Skeletal muscle satellite cell (primary cell): ENCODE data around the gene TMCC3.

ENCODE experiments used
- H3K27me3 ChIP-seq: 2 replicates; pipeline ENCODE4 v1.7.0; 2013; ENCODE audit warnings: low read length; ENCODE audit not compliant: control insufficient read depth, insufficient read depth
- H3K36me3 ChIP-seq: 2 replicates; pipeline ENCODE4 v1.7.0; 2013; ENCODE audit warnings: mild to moderate bottlenecking, control low read depth, low read length; ENCODE audit not compliant: insufficient read depth
- H3K4me1 ChIP-seq: 2 replicates; pipeline ENCODE4 v1.7.0; 2013; ENCODE audit warnings: low read length; ENCODE audit not compliant: control insufficient read depth, insufficient read depth
- H3K4me2 ChIP-seq: 2 replicates; pipeline ENCODE4 v1.7.0; 2013; ENCODE audit warnings: mild to moderate bottlenecking, low read length
- H3K4me3 ChIP-seq: 2 replicates; pipeline ENCODE4 v1.7.0; 2013; ENCODE audit warnings: low read length
- H3K9ac ChIP-seq: 2 replicates; pipeline ENCODE4 v1.7.0; 2013; ENCODE audit warnings: mild to moderate bottlenecking, low read depth, low read length, moderate library complexity
- H3K9me3 ChIP-seq: replicated peaks from 2 replicates; pipeline ENCODE4 v1.7.0; 2013; ENCODE audit warnings: mild to moderate bottlenecking, control low read depth, low read length

TMCC3 gene

DNA sequence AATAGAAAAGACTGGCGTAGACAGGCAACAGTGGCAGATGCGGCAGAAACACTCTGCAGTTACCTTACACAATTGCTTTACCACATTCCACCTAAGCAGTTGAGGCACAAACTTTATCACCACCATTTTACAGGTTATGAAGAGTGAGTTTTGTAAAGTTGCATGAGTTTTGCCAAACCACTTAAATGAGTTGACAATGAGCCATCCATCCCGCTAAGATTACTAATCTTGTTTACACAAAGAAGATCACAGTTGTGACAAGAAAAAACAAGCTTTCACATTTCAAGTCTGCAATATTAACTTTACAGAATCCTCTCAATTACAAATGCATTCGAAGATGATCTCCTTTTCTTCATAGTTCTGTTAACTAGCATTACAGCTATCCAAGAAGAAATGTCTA is 1.8 kb downstream of the TMCC3 start:
- H3K4me3 ChIP-seq: peak overlapping the region; percentile 88
- H3K4me1 ChIP-seq: peaks cover 31% of the 10 kb centered on the region
- peak overlapping the region; percentile 76 for H3K9ac ChIP-seq
- no peaks in the 10 kb centered on the region for H3K9me3 ChIP-seq
- H3K27me3 ChIP-seq: no peaks in the 10 kb centered on the region
- no peaks in the 10 kb centered on the region for H3K36me3 ChIP-seq
- peak overlapping the region; percentile 93 for H3K4me2 ChIP-seq

DNA sequence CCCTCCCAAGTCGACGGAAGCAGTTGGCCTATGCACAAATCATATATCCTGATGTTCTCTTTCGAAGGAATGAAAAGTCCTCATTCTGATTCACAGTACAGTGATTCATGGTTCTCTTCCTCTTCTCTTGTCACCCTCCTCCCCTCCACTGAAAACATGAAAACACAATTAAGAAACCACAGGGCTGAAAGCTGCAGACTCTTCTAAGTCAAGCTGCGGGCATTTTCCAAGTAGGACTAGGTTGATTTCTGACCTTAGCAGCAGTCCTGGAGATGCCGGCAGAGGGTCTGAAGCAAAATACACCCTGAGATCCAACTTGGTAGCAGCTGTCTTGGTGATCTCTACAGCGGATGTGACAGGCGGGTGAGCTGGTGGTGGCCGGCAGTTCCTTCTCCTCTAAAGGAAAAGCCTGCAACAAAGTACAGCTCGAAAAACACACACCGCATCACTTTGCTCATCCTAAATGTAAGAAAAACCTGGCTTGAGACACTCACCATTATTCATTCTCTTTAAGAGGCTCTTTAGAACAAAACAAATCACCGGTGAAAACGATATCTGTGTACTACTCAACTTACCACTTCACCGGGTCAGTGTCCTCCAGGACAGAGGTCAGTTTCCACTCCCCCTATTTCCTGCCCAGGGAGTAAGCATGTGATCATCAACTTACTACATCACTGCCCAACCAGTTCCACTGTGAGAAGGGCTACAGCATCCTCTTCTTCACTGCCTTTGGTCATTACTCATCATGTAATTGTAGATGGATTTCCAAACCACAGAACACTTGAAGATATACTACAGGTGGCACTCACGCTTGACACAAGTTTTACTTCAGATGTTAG is 6.0 kb downstream of the TMCC3 start:
- H3K27me3 ChIP-seq: no peaks in the 10 kb centered on the region
- peak overlapping the region; percentile 52 for H3K9ac ChIP-seq
- H3K4me3 ChIP-seq: peak overlapping the region; percentile 49
- peaks cover 33% of the 10 kb centered on the region for H3K4me1 ChIP-seq
- peak overlapping the region; percentile 77 for H3K4me2 ChIP-seq
- no peaks in the 10 kb centered on the region for H3K9me3 ChIP-seq
- H3K36me3 ChIP-seq: no peaks in the 10 kb centered on the region

DNA sequence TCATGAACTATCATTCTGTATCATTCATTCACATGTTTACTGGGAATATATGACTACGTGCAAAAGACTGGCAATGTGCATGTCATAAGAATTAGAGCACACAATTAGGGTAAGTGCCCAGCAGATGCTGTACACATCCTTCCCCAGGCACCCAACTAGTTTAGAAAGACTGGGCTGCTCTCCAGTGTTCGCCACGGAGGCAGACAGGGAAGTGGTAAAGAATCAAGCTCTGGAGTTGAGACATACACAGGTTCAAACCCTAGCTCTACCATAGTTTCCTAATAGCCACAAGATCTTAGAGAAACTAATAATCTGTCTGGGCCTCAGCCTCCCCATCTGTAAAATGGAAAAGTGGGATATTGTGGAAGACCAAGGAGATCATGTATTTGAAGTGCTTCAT is 6.8 kb downstream of the TMCC3 start:
- peak overlapping the region; percentile 49 for H3K4me3 ChIP-seq
- peak overlapping the region; percentile 52 for H3K9ac ChIP-seq
- H3K36me3 ChIP-seq: no peaks in the 10 kb centered on the region
- no peaks in the 10 kb centered on the region for H3K27me3 ChIP-seq
- peaks cover 26% of the 10 kb centered on the region for H3K4me1 ChIP-seq
- peak overlapping the region; percentile 77 for H3K4me2 ChIP-seq
- no peaks in the 10 kb centered on the region for H3K9me3 ChIP-seq

DNA sequence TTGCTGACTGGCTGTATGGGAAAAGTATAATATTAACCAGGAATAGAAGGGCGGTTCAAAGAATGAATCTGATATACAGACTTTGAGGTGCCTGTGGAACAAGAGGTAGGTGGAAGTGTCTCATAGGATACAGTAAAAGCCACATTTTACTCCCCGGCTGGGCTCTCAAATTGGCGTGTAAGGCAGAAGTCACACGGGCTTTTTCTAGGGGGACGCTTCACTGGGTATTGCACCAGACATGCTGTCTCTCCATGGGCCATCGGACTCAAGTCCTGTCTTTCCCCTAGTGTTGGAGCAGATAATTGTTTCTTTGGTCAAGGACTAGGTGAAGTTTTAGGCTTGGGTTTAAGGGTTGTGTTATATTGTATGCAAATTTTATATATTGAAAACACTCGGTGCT is 9.1 kb downstream of the TMCC3 start:
- peaks cover 22% of the 10 kb centered on the region for H3K4me1 ChIP-seq
- no peak overlapping the region for H3K9ac ChIP-seq
- no peak overlapping the region for H3K4me2 ChIP-seq
- H3K36me3 ChIP-seq: no peaks in the 10 kb centered on the region
- H3K27me3 ChIP-seq: no peaks in the 10 kb centered on the region
- H3K9me3 ChIP-seq: no peaks in the 10 kb centered on the region
- no peak overlapping the region for H3K4me3 ChIP-seq

DNA sequence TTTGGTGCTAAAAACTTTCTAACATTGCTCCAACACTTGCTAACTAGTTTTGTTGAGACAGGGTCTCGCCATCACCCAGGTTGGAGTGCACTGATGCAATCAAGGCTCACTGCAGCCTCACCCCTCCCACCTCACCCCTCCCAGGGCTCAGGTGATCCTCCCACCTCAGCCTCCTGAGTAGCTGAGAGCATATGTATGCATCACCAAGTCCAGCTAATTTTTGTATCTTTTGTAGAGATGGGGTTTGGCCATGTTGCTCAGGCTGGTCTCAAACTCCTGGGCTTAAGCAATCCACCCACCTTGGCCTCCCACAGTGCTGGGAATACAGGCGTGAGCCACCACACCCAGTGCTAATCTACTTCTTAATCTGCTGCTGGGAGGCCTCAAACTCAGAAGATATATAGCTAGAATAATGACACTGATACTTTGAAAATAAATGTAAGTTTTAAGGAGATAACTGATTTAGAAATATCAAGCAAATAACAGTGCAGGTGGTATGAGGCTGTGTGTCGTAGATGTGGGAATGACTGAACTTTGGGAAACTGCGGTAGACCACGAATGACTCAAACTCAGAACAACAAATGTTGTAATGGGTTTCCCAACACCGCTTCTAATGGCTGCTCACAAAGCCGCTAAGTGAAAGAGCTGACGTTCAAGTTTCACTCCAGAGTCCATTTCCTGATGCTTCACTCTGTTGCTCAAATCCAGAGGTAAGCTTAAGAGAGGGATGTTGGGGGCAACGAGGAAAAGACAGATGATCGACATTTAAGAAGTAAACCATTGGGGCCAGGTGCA is 10.0 kb downstream of the TMCC3 start:
- Histone ChIP-seq H3K4me1 (peaks cover 22% of the 10 kb centered on the region), H3K9me3 (no peaks in the 10 kb centered on the region), H3K4me2 (no peak overlapping the region), H3K27me3 (no peaks in the 10 kb centered on the region), H3K9ac (no peak overlapping the region), H3K36me3 (no peaks in the 10 kb centered on the region), H3K4me3 (no peak overlapping the region)

GRCh38 chr12:94638521-94638920 is 11.8 kb downstream of the TMCC3 start:
- H3K9ac ChIP-seq: no peak overlapping the region
- no peaks in the 10 kb centered on the region for H3K9me3 ChIP-seq
- H3K4me2 ChIP-seq: no peak overlapping the region
- H3K4me3 ChIP-seq: no peak overlapping the region
- H3K4me1 ChIP-seq: peaks cover 4% of the 10 kb centered on the region
- no peaks in the 10 kb centered on the region for H3K36me3 ChIP-seq
- H3K27me3 ChIP-seq: no peaks in the 10 kb centered on the region

DNA sequence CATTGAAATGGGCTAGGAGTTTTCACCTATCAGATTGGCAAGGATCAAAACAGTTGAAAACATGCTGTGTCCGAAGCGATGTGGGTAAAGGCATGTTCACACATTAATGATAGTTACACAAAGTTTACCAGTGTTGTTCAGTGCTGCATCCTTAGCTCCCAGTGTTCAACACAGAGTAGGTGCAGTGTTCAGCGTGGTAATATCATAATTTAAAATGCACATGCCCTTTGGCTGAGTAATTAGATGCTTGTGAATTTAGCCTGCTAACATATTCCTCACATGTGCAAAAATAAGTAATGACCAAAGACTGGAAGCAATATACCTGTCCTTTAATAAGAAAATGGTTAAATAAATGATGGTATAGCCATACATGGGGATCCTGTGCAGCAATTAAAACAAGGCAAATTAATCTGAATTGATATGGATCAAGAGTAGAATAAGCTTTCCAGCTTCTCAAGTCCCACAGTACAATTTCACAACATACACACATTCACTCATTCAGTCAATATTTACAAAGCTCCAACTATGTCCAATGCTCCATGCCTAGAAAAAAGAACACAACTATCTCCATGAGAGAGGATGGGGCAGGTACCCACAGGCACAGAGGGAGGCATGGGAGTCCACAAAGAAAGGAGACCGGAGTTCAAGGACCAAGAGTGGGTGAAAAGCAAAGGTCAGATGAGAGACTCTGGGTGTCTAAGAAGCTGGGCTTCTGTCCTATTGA is 12.8 kb downstream of the TMCC3 start:
- no peak overlapping the region for H3K9ac ChIP-seq
- no peak overlapping the region for H3K4me3 ChIP-seq
- no peaks in the 10 kb centered on the region for H3K27me3 ChIP-seq
- no peaks in the 10 kb centered on the region for H3K4me1 ChIP-seq
- no peaks in the 10 kb centered on the region for H3K9me3 ChIP-seq
- H3K36me3 ChIP-seq: no peaks in the 10 kb centered on the region
- no peak overlapping the region for H3K4me2 ChIP-seq

GRCh38 chr12:94636462-94637085 is 13.8 kb downstream of the TMCC3 start:
- Histone ChIP-seq H3K9me3 (no peaks in the 10 kb centered on the region), H3K4me2 (no peak overlapping the region), H3K9ac (no peak overlapping the region), H3K27me3 (no peaks in the 10 kb centered on the region), H3K36me3 (no peaks in the 10 kb centered on the region), H3K4me3 (no peak overlapping the region), H3K4me1 (no peaks in the 10 kb centered on the region)

GRCh38 chr12:94634717-94635116 is 15.6 kb downstream of the TMCC3 start:
- Histone ChIP-seq H3K4me1 (no peaks in the 10 kb centered on the region), H3K9me3 (no peaks in the 10 kb centered on the region), H3K36me3 (no peaks in the 10 kb centered on the region), H3K4me3 (no peak overlapping the region), H3K4me2 (no peak overlapping the region), H3K9ac (no peak overlapping the region), H3K27me3 (no peaks in the 10 kb centered on the region)

GRCh38 chr12:94633401-94633800 is 17.0 kb downstream of the TMCC3 start:
- Histone ChIP-seq H3K27me3 (no peaks in the 10 kb centered on the region), H3K36me3 (no peaks in the 10 kb centered on the region), H3K9ac (no peak overlapping the region), H3K4me2 (no peak overlapping the region), H3K9me3 (no peaks in the 10 kb centered on the region), H3K4me1 (no peaks in the 10 kb centered on the region), H3K4me3 (no peak overlapping the region)

DNA sequence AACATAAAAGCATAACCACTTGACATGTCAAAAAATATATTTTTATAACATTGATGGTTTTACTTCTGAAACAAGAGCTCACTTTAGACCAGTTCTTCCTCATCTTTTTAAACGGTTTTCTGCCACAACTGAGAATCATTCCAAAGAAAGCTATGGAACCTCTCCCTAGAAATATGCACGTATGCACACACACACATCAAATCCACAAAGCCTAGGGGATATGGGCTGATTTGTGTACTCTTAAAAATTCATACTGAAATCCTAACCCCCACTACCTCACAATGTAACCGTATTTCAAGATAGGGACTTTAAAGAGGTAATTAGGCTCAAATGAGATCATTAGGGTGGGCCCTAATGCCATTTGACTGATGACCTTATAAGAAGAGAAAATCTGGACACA is 19.3 kb downstream of the TMCC3 start:
- Histone ChIP-seq H3K27me3 (no peaks in the 10 kb centered on the region), H3K4me1 (no peaks in the 10 kb centered on the region), H3K4me3 (no peak overlapping the region)

More for the DNA sequence above, 19.3 kb downstream of the TMCC3 start:
- H3K4me2 ChIP-seq: no peak overlapping the region
- H3K9me3 ChIP-seq: no peaks in the 10 kb centered on the region
- no peak overlapping the region for H3K9ac ChIP-seq
- no peaks in the 10 kb centered on the region for H3K36me3 ChIP-seq
